CD4-positive, alpha-beta T cell treated with Interleukin-6 for 4 hours (primary cell): Measurements from ENCODE around the gene RHOF.
A peak's percentile ranks its signal among the peaks of the same experiment; 100 is the strongest.
"Not testable (repeated sequence)": the region's sequence is repeated elsewhere in the genome, so short reads cannot be mapped to it uniquely, and the experiment has no call there.

Source experiments
- DNase-seq: peaks from one replicate; pipeline ENCODE4 v3.0.0-alpha.2; 2020; ENCODE audit warnings: mixed read lengths

The RHOF gene

GRCh38 chr12:121773011-121773777 is 20.3 kb downstream of the RHOF start:
- DNase-seq = peak; percentile 86

GRCh38 chr12:121770813-121771625 is 22.5 kb downstream of the RHOF start:
- DNase-seq = no peak

- DNase-seq = no peak
These were observed 23.1 kb downstream of the RHOF start for GRCh38 chr12:121770388-121770787.

- no peak for DNase-seq
These were observed 23.6 kb downstream of the RHOF start for GRCh38 chr12:121769831-121770301.

GRCh38 chr12:121769297-121769830 is 24.1 kb downstream of the RHOF start:
- no peak for DNase-seq

DNA sequence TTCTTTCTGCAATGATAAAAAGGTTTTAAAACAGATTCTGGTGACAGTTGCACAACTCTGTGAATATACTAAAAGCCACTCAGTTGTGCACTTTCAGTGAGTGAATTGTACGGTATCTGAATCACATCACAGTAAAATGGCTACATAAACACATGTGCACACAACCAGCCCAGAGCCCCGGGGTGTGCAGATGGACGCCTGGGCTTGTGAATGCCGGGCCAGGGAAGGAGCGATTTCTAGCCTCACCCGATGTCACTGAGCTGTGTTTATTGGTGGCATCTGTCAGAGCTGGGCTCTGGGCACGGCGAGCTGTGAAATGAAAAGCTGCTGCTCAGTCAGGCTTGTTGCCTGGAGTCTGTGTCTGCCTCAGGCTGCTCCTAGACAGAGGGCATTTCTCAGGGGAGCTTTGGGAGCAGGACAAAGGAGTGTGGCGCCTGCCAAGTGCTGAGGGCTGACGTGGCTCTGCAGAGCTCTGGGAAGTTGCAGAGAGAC is 25.9 kb downstream of the RHOF start:
- no peak for DNase-seq

DNA sequence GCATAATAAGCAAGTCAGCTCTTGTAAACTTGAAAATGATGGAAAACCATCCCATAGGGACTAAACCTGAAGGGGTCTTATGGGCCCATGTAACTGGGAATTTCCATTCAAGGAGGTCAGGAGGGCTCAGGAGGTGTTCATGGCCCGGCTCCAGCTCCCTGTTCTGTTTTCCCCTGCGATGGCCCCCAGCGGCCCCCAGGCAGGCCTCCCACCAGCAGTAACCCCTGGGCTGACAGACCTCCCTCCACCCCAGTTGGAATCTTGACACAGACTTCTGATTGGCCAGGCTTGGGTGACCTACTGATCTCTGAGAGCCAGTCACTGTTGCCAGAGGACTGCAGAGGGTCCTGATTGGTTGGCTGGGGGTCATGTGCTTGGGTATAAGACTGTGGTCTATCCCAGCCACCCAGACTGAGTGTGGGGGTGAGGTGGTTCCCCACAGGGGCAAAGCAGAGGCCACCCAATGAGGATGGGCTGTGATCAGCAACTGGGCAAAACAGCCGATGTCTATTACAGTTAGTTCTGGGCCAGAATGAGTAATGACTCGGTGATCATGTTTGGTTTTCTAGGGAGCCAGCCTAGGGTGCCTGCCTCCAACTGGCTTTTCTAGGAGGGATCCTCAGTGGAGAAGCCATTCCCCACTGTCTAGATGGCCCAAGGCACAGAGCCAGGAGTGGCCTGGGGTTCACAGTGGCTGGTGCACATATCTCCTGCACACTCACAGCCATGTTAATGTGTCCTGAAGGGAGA is 27.0 kb downstream of the RHOF start:
- no peak for DNase-seq

DNA sequence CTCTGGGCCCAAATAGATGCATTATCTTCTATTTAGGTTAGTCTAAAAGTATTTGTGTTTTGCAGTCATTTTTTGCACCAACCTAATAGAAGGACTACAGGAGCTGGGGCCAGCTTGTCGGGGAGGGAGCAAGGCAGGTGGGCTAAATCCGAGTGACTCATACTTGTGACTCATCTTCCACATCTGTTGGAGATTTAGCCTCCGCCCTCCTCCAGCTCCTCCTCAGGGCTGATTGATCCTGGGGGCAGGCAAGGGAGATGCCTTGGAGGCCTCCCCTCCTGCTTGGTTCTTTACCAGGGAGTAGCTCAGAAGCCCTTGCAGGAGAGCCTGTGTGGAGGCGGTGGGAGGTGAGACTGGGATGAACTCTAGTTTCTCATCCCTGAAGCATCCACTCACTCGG is 27.9 kb downstream of the RHOF start:
- DNase-seq = no peak

DNA sequence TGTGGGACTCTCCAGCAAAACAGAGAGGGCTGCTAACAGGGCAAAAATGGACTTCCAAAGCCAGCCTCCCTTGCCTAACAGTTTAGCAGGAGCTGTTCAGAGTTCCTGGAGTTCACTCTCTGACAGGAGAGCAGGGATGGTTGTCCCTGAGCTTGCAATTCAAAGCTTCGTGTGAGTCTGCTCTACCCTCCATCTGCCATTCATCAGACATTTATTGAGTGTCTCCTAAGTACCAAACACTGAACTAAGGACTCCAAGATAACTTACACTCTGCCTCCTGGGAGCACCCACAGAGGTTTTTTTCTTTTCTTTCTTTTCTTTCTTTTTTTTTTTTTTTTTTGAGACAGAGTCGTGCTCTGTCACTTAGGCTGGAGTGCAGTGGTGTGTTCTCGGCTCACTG is 28.7 kb downstream of the RHOF start:
- no peak for DNase-seq

- DNase-seq = no peak
These were observed 31.2 kb downstream of the RHOF start for GRCh38 chr12:121762269-121762668.

DNA sequence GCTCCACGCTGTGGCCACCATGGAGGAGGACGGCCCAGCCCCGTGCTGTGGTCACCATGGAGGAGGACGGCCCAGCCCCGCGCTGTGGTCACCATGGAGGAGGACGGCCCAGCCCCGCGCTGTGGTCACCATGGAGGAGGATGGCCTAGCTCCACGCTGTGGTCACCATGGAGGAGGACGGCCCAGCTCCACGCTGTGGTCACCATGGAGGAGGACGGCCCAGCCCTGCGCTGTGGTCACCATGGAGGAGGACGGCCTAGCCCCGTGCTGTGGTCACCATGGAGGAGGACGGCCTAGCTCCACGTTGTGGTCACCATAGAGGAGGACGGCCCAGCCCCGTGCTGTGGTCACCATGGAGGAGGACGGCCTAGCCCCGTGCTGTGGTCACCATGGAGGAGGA is 35.0 kb downstream of the RHOF start:
- not testable (repeated sequence) for DNase-seq

DNA sequence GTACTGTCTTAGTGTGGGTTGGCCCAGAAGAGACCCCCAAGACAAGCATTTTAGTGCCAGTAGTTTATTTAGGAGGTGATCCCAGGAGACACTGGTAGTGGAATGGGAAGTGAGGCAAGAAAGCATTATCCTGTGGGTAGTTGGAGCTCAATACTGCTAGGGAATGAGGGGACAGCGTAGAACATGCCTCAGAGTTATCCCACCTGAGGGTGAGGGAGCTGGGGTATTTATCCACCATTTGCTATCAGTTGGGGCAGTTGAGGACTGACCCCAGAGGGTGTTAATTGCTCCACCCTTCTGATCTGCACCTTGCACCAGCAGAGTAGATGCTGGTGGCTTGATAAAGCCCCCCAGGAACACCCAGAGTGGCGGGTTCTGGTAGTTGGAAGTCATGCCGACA is 37.9 kb downstream of the RHOF start:
- no peak for DNase-seq

DNA sequence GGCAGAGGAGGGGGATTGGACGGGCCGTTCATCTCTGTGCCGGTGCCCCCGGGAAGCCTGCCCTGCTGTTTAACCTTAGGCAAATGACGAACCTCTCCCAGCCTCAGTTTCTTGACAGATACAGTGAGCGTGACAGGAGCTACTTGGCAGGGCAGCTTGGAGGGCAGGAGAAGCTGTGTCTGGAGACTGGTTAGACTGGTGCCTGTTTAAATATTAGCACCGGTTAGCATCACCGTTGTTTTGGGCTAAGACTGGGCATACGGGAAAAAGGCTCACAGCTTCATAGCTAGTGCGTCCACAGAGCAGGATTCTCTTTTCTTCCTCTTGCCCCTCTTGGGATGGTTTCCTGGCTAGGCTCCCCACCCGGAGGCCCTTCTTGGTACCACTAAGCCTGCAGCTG is 38.7 kb downstream of the RHOF start:
- DNase-seq = no peak

DNA sequence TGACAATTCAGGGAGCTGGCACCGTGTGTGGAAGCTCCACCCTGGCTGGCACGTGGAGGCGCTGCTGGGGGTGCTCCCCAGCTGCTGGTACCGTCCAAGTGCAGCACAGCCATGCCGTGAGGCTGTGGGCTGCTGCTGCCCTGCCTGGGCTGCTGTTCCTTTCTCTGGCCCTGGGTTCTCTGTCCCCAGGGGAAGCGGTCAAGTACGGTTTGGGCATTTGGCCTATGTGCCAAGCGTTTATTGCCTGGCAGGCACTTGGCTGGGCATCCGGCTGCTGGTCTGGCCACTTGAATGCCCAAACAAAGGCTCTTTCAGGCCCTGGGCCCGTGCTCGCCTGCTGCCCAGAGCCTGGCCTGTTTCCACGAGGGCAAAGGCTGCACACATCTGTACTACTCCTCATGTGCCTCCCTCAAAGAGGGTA is 39.6 kb downstream of the RHOF start:
- no peak for DNase-seq

- no peak for DNase-seq
These were observed 41.6 kb downstream of the RHOF start for GRCh38 chr12:121751749-121752351.

- DNase-seq = no peak
These were observed 42.5 kb downstream of the RHOF start for GRCh38 chr12:121751034-121751433.

DNA sequence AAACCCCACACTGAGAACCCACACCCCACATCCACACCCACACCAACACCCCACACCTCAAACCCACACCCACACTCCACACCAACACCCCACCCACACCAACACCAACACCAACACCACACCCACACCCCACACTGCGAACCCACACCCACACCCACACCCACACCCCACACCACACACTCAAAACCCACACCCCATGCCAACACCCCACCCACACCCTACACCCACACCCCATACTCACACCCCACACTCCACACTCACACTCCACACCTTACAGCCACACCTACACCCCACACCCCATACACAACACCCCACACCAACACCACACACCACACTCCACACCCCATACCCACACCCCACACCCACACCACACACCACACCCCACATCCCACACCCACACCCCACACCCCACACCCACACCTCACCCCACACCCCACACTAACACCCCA is 43.0 kb downstream of the RHOF start:
- no peak for DNase-seq

- DNase-seq = no peak
These were observed 44.2 kb downstream of the RHOF start for GRCh38 chr12:121749267-121749666.

DNA sequence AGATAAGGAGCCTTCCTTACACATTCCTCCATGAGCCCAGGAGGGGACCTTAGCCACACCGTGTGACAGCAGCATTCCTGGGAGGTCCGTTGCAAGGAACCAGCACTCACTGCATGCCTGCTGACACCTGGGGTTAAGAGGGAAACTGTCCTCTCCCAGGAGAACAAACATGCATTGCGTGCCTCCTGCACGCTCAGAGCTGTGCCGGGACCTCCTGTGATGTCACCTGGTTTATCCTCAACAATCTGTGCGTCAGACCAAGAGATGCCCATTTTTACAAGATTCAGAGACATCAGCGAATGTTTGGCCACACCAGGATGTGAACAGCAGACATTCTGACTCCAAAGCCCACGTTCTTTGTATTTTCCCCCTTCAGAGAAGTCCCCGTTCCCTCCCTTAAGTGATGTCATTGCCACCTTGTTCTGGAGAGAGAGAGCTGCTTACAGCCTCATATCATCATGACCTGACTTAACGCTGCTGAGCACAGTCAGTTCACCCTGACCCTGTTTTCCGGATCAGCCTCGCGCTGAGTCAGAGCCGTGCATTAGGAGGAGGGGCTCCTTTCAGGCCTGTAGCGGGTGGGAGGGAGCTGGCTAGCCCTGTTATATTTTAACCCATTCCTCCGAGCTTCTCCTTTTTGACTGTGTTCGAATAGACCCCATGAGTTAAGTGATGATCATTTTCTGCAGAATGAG is 44.8 kb downstream of the RHOF start:
- peak; percentile 28 for DNase-seq

GRCh38 chr12:121748218-121748570 is 45.3 kb downstream of the RHOF start:
- no peak for DNase-seq

DNA sequence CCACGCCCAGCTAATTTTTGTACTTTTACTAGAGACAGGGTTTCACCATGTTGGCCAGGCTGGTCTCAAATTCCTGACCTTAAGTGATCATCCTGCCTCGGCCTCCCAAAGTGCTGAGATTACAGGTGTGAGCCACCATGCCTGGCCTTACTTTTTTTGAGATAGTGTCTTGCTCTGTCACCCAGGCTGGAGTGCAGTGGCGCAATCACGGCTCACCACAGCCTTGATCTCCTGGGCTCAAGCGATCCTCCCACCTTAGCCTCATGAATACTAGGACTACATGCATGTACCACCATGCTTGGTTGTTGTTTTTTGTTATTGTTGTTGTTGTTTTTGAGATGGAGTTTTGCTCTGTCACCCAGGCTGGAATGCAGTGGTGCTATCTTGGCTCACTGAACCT is 47.9 kb downstream of the RHOF start:
- DNase-seq = not testable (repeated sequence)

DNA sequence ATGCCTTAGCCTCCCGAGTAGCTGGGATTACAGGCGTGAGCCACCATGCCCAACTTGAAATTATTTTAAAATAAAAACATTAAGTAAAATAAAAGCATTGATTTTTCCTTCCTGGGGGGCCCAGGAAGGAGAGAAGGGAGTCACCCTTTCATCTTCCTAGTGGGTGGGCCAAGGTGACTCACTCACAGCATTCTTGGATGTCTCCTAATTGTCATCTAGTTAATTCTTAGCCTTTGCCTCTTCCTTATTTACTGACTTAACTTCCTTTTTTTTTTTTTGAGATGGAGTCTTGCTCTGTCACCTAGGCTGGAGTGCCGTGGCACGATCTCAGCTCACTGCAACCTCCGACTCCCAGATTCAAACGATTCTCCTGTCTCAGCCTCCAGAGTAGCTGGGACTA is 51.7 kb downstream of the RHOF start:
- no peak for DNase-seq
